SK-N-SH treated with all-trans-retinoic acid at 6 μM for 48 hours (cell line): ENCODE data around the gene MAML2.

Experiments
- ATAC-seq: fragments of 200-7000 bp; cut with Tn5 transposase; 3 replicates; pipeline ENCODE4 v1.9.1; 2020; ENCODE audit warnings: mild to moderate bottlenecking, moderate library complexity
- ARNTL ChIP-seq: fragments of 450-650 bp; formaldehyde crosslinking; IDR thresholded peaks from 2 replicates; pipeline ENCODE4 v1.5.0; 2020; ENCODE audit warnings: low read depth, mild to moderate bottlenecking, moderate library complexity, borderline replicate concordance
- CSDC2 ChIP-seq: fragments of 250-450 bp; sonication (Bioruptor Pico); IDR thresholded peaks from 2 replicates; pipeline ENCODE4 v1.5.0; 2020; ENCODE audit warnings: mild to moderate bottlenecking, moderate library complexity
- CSRNP3 ChIP-seq: fragments of 250-450 bp; sonication (Bioruptor Pico); IDR thresholded peaks from 2 replicates; pipeline ENCODE4 v1.5.1; 2021; ENCODE audit warnings: mild to moderate bottlenecking, moderate library complexity
- ESRRG ChIP-seq: fragments of 250-450 bp; sonication (Bioruptor Pico); IDR thresholded peaks from 2 replicates; pipeline ENCODE4 v1.6.1; 2021; ENCODE audit warnings: mild to moderate bottlenecking
- GLIS3 ChIP-seq: fragments of 250-450 bp; sonication (Bioruptor Pico); IDR thresholded peaks from 2 replicates; pipeline ENCODE4 v1.5.0; 2020; ENCODE audit warnings: mild to moderate bottlenecking, moderate library complexity
- ISL1 ChIP-seq: fragments of 250-450 bp; sonication (Bioruptor Pico); IDR thresholded peaks from 2 replicates; pipeline ENCODE4 v2.1.2; 2022; ENCODE audit warnings: mild to moderate bottlenecking, moderate library complexity
- OSR1 ChIP-seq: fragments of 250-450 bp; sonication (Bioruptor Pico); IDR thresholded peaks from 2 replicates; pipeline ENCODE4 v1.8.0; 2022; ENCODE audit warnings: moderate library complexity, mild to moderate bottlenecking, inconsistent platforms
- RARB ChIP-seq: fragments of 250-450 bp; sonication (Bioruptor Pico); IDR thresholded peaks from 2 replicates; pipeline ENCODE4 v1.8.0; 2021; ENCODE audit warnings: mild to moderate bottlenecking, moderate library complexity
- SNAI2 ChIP-seq: fragments of 250-450 bp; sonication (Bioruptor Pico); IDR thresholded peaks from 2 replicates; pipeline ENCODE4 v1.5.0; 2020; ENCODE audit warnings: mild to moderate bottlenecking, moderate library complexity
- TCF4 ChIP-seq: fragments of 250-450 bp; sonication (Bioruptor Pico); IDR thresholded peaks from 2 replicates; pipeline ENCODE4 v1.8.0; 2021; ENCODE audit warnings: mild to moderate bottlenecking, moderate library complexity, borderline replicate concordance
- TOX ChIP-seq: fragments of 250-450 bp; sonication (Bioruptor Pico); IDR thresholded peaks from 2 replicates; pipeline ENCODE4 v1.8.0; 2021; ENCODE audit warnings: mild to moderate bottlenecking, moderate library complexity, borderline replicate concordance
- TSHZ2 ChIP-seq: fragments of 250-450 bp; sonication (Bioruptor Pico); IDR thresholded peaks from 2 replicates; pipeline ENCODE4 v1.5.0; 2020; ENCODE audit warnings: mild to moderate bottlenecking, moderate library complexity
- ZC3H10 ChIP-seq: fragments of 250-450 bp; sonication (Bioruptor Pico); IDR thresholded peaks from 2 replicates; pipeline ENCODE4 v1.5.1; 2021; ENCODE audit warnings: mild to moderate bottlenecking, moderate library complexity
- ZFP3 ChIP-seq: fragments of 250-450 bp; sonication (Bioruptor Pico); IDR thresholded peaks from 2 replicates; pipeline ENCODE4 v1.5.0; 2020; ENCODE audit warnings: mild to moderate bottlenecking, moderate library complexity
- ZFP30 ChIP-seq: fragments of 450-650 bp; formaldehyde crosslinking; IDR thresholded peaks from 2 replicates; pipeline ENCODE4 v1.5.0; 2022; ENCODE audit warnings: mild to moderate bottlenecking, moderate library complexity
- ZNF565 ChIP-seq: fragments of 450-650 bp; formaldehyde crosslinking; conservative IDR thresholded peaks from 2 replicates; pipeline ENCODE4 v1.5.0; 2020; ENCODE audit warnings: low read depth, mild to moderate bottlenecking, moderate library complexity
- ZNF70 ChIP-seq: fragments of 450-650 bp; formaldehyde crosslinking; IDR thresholded peaks from 2 replicates; pipeline ENCODE4 v1.5.0; 2020; ENCODE audit warnings: mild to moderate bottlenecking, moderate library complexity
- ZNF8 ChIP-seq: fragments of 450-650 bp; formaldehyde crosslinking; IDR thresholded peaks from 2 replicates; pipeline ENCODE4 v1.5.0; 2020; ENCODE audit warnings: mild to moderate bottlenecking, moderate library complexity
- TF ChIP-seq, protein P1 (sequence below): fragments of 250-450 bp; sonication (Bioruptor Pico); IDR thresholded peaks from 2 replicates; pipeline ENCODE4 v1.8.0; 2021; ENCODE audit warnings: low read depth, mild to moderate bottlenecking, moderate library complexity, borderline replicate concordance
- TF ChIP-seq, protein P2 (sequence below): fragments of 250-450 bp; sonication (Bioruptor Pico); IDR thresholded peaks from 2 replicates; pipeline ENCODE4 v1.5.1; 2020; ENCODE audit warnings: low read depth, mild to moderate bottlenecking, moderate library complexity

The MAML2 gene

DNA sequence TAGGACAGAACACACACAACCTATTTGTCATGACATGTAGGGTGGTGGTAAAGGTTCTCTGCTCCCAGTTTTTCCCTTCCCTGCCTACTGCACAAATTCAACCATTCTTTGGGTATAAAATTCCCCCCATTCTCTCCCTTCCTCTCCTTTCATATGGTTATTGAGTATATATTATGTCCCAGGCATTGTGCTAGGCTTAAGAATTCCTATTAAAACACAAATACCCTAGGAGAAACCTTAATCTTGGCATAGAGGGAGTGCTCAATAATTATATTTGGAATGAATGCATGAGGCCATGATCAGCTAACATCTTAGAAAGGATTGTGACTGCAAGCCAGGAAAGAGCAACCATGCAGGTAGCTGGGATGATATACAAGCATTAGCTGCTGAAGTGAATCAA lies 298.7 kb downstream of the MAML2 start (continued):
- TF ChIP-seq TSHZ2 (CRISPR knock-in tag): no peak
- TF ChIP-seq, protein P1, sequence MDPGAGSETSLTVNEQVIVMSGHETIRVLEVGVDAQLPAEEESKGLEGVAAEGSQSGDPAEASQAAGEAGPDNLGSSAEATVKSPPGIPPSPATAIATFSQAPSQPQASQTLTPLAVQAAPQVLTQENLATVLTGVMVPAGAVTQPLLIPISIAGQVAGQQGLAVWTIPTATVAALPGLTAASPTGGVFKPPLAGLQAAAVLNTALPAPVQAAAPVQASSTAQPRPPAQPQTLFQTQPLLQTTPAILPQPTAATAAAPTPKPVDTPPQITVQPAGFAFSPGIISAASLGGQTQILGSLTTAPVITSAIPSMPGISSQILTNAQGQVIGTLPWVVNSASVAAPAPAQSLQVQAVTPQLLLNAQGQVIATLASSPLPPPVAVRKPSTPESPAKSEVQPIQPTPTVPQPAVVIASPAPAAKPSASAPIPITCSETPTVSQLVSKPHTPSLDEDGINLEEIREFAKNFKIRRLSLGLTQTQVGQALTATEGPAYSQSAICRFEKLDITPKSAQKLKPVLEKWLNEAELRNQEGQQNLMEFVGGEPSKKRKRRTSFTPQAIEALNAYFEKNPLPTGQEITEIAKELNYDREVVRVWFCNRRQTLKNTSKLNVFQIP: no peak
- no peak for TF ChIP-seq ZNF565 (CRISPR knock-in tag)
- no peak for TF ChIP-seq ESRRG (CRISPR knock-in tag)
- TF ChIP-seq ZNF70: no peak
- no peak for TF ChIP-seq CSRNP3 (CRISPR knock-in tag)

- no peak for ATAC-seq
- no peak for TF ChIP-seq SNAI2 (CRISPR knock-in tag)
- no peak for TF ChIP-seq ZFP30
- no peak for TF ChIP-seq ESRRG (CRISPR knock-in tag)
- TF ChIP-seq, protein P2, sequence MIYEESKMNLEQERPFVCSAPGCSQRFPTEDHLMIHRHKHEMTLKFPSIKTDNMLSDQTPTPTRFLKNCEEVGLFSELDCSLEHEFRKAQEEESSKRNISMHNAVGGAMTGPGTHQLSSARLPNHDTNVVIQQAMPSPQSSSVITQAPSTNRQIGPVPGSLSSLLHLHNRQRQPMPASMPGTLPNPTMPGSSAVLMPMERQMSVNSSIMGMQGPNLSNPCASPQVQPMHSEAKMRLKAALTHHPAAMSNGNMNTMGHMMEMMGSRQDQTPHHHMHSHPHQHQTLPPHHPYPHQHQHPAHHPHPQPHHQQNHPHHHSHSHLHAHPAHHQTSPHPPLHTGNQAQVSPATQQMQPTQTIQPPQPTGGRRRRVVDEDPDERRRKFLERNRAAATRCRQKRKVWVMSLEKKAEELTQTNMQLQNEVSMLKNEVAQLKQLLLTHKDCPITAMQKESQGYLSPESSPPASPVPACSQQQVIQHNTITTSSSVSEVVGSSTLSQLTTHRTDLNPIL: no peak
- no peak for TF ChIP-seq ZC3H10 (CRISPR knock-in tag)
- TF ChIP-seq TOX: no peak
- TF ChIP-seq ARNTL (CRISPR knock-in tag): no peak
- no peak for TF ChIP-seq ZNF70
- no peak for TF ChIP-seq CSRNP3 (CRISPR knock-in tag)
- TF ChIP-seq ZNF8 (CRISPR knock-in tag): no peak
- no peak for TF ChIP-seq RARB (CRISPR knock-in tag)
- TF ChIP-seq CSDC2 (CRISPR knock-in tag): no peak
- TF ChIP-seq TCF4: no peak
- no peak for TF ChIP-seq ZFP3 (CRISPR knock-in tag)
- TF ChIP-seq, protein P1: no peak
These were observed 299.7 kb downstream of the MAML2 start for GRCh38 chr11:96043291-96043690.

- TF ChIP-seq TCF4: no peak
- TF ChIP-seq GLIS3 (CRISPR knock-in tag): no peak
- TF ChIP-seq ISL1 (CRISPR knock-in tag): no peak
- TF ChIP-seq OSR1 (CRISPR knock-in tag): no peak
- no peak for TF ChIP-seq CSDC2 (CRISPR knock-in tag)
- no peak for TF ChIP-seq ARNTL (CRISPR knock-in tag)
- ATAC-seq: no peak
These were observed 304.9 kb downstream of the MAML2 start for GRCh38 chr11:96038046-96038445.
